Activated naive CD8-positive, alpha-beta T cell treated with anti-CD3 and anti-CD28 coated beads for 36 hours (primary cell): ENCODE data around the gene GPC6. TPM values are rescaled to one million over a fixed set of nuclear protein-coding genes. Genes with fewer than 3 reads are reported as not detected.

Experiments used
- DNase-seq: peaks from one replicate; pipeline ENCODE4 v3.0.0; 2021
- H3K27ac Mint-ChIP-seq: one replicate; pipeline ENCODE4 v1.8.0; 2022; ENCODE audit warnings: mild to moderate bottlenecking, moderate library complexity, mixed read lengths
- H3K27me3 Mint-ChIP-seq: one replicate; pipeline ENCODE4 v1.8.0; 2022; ENCODE audit warnings: mild to moderate bottlenecking, mixed read lengths
- H3K36me3 Mint-ChIP-seq: one replicate; pipeline ENCODE4 v1.8.0; 2021; ENCODE audit warnings: mild to moderate bottlenecking, mixed read lengths
- H3K4me1 Mint-ChIP-seq: one replicate; pipeline ENCODE4 v1.8.0; 2021; ENCODE audit warnings: mixed read lengths
- H3K4me3 Mint-ChIP-seq: one replicate; pipeline ENCODE4 v1.8.0; 2022; ENCODE audit warnings: mild to moderate bottlenecking, moderate library complexity, mixed read lengths
- H3K9me3 Mint-ChIP-seq: one replicate; pipeline ENCODE4 v1.8.0; 2022; ENCODE audit warnings: mixed read lengths
- total RNA-seq, 2 experiments: library from RNA; stranded (reverse); gene quantifications; one replicate each; pipeline ENCODE4 v1.2.3, GENCODE V29; 2021

The GPC6 gene
- total RNA-seq, 2 experiments from 2014 or later: not detected

DNA sequence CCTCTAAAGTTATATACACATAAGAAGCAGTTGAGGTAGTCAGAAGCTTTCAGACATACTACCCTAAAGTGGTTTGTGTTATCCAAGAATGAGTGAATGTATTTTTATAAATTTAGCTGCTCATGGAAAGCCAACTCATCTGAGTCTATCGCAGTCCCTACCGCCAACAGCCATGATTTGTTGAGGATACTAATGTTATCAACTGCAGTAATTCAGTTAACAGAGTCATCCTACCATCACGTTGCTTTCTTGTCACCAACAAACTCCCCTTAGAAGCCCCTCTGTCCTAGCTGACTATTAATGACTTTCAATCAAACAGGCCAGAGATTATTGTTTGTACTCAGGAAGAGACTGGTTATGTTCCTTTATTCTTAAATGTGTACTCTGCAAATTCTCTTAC, 1083.0 kb downstream of the GPC6 start:
- Mint-ChIP-seq H3K4me1 (peaks cover 3% of the 10 kb centered on the region), H3K27me3 (no peaks in the 10 kb centered on the region), H3K4me3 (no peak overlapping the region), H3K9me3 (no peaks in the 10 kb centered on the region), H3K27ac (no peak overlapping the region), H3K36me3 (no peaks in the 10 kb centered on the region)
- no peak for DNase-seq

DNA sequence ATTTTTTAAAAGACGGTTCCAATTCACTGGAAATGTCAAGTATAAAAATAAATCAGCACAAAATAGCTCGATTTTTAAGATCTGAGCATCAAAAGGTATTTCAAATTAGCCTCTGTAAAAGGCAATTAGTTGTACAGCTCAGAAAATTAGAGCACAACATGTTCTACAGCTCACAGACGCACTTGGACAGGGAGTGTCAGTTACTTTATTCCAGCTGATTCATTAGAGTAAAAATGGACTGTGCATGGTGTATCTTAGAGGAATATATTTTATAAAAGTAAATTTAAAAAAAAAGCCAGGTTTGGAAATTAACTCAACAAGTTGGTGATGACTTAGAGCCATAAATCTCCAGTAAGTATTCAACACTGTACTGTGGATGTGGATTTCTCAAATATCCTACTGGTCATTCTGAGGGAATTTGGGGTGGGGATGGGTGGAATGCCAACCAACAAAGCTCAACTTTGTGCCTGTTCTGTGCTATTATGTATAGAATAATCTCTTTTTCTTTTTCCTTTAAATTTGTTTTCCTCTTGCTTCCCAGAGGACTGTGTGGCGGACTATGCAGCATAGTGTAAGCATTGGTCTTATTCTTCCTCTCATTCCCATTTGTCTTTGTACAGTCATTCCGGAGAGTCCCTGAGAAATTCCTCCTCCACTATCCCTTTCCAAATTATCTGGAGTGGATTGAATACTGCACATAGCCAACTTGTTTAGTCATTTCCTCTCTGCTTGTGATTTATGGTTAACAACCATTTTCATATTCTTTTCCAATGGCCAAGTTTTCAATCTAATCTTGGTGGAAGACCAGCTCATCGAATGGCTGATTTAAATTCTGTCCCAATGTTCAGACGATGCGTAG, 1083.6 kb downstream of the GPC6 start:
- no peak overlapping the region for H3K27ac Mint-ChIP-seq
- H3K4me1 Mint-ChIP-seq: peaks cover 3% of the 10 kb centered on the region
- no peak for DNase-seq
- no peaks in the 10 kb centered on the region for H3K27me3 Mint-ChIP-seq
- H3K9me3 Mint-ChIP-seq: no peaks in the 10 kb centered on the region
- H3K36me3 Mint-ChIP-seq: no peaks in the 10 kb centered on the region
- no peak overlapping the region for H3K4me3 Mint-ChIP-seq

DNA sequence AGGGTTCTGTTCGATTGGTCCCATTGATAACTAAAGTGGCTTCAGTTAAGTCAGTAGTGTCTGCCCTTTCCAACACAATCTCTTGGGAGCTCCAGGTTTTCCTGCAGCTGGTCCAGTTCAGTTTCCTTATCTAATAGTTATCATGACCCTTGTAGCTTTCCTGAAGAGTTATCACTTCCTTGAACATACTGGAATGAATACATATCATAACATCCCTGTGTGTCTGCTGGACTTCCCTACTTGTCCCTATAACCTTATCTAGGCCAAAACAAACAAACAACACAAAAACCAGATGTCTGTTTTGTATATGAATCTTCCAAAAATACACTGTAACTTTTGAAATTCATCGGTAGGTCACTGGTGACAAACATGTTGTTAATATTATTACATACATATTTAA, 1085.3 kb downstream of the GPC6 start:
- Mint-ChIP-seq H3K27me3 (no peaks in the 10 kb centered on the region), H3K4me1 (peaks cover 4% of the 10 kb centered on the region), H3K4me3 (no peak overlapping the region), H3K36me3 (no peaks in the 10 kb centered on the region), H3K27ac (no peak overlapping the region), H3K9me3 (no peaks in the 10 kb centered on the region)
- no peak for DNase-seq

DNA sequence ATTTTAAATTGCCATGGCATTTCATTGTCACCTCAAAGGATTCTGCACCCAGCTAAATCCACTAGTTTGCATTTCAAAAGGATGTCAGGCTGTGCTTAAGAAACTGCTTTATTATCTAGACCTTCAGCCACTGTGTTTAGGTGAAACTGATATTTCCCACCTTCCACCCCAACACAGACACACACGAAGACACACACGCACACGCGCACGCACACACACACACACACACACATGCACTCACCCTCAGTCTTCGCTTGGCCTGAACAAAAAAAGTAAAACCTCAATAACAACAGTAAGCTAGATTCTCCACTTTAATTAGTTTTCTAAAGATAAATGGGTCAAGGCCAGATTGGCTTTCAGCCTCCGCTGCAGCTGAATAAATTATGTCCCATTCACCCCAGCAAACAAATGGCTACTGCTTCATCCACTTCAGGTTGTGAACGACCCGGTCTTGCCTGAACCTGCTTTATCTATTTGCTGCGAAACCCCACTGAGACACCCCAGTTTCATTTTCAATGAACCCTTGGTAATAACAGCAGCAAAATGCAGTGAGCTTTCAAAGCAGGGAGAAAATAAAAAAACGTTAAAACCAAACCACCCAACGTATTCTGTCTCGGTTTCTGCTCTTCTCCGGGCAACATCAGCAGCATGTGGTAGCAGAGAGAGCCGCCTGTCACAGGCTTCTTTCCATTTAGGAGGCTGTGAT, 1086.1 kb downstream of the GPC6 start:
- Mint-ChIP-seq H3K36me3 (no peaks in the 10 kb centered on the region), H3K27me3 (no peaks in the 10 kb centered on the region), H3K9me3 (no peaks in the 10 kb centered on the region), H3K27ac (no peak overlapping the region), H3K4me1 (peaks cover 9% of the 10 kb centered on the region), H3K4me3 (no peak overlapping the region)
- DNase-seq: no peak

DNA sequence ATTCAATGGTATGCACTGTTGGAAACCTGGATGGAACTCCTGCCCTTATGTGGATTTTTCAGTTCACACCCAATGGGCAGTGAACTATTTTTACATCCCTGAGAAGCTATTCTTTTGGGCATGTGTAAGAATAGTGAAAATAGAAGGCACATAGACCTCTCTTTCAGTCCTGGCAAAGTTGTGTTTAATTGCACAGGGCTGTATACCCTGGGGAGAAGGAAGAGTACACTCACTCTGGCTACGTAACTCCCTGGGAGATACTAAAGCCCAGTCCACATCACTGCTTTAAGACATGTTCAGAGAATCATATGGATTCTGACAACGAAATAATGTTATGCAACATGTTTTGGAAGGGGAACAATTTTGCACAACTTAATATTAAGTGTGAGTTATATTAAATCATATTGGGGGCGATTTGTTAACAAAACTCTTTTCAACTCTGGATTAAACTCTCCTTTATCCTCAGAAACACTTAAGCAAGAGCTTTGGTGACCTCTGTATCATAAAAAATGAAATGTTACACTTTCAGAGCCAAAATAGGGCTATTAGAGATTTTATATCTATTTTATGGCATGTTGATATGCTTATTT, 1086.8 kb downstream of the GPC6 start:
- no peak for DNase-seq
- no peak overlapping the region for H3K27ac Mint-ChIP-seq
- H3K27me3 Mint-ChIP-seq: no peaks in the 10 kb centered on the region
- H3K4me1 Mint-ChIP-seq: peaks cover 9% of the 10 kb centered on the region
- H3K36me3 Mint-ChIP-seq: no peaks in the 10 kb centered on the region
- H3K9me3 Mint-ChIP-seq: no peaks in the 10 kb centered on the region
- H3K4me3 Mint-ChIP-seq: no peak overlapping the region

DNA sequence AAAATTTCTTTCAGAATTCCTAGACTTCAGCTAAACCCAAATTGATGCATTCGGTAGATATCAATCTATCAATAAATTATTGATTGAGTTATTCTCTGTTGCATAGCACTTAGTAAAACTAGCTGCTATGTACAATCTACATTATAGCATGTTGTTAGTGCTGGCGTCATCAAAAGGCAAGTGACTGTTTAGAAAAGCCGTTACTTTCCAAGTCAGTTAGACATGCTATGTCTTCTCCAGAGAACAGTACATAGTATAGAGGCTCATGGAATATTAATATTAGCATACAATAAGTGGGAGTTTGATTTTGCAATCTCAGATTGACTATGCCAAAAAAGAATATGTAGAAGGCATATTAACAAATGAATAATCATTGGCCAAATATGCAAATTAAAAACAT, 1087.3 kb downstream of the GPC6 start:
- no peak overlapping the region for H3K27ac Mint-ChIP-seq
- no peaks in the 10 kb centered on the region for H3K9me3 Mint-ChIP-seq
- H3K4me1 Mint-ChIP-seq: peaks cover 9% of the 10 kb centered on the region
- no peak for DNase-seq
- no peaks in the 10 kb centered on the region for H3K27me3 Mint-ChIP-seq
- H3K4me3 Mint-ChIP-seq: no peak overlapping the region
- no peaks in the 10 kb centered on the region for H3K36me3 Mint-ChIP-seq

DNA sequence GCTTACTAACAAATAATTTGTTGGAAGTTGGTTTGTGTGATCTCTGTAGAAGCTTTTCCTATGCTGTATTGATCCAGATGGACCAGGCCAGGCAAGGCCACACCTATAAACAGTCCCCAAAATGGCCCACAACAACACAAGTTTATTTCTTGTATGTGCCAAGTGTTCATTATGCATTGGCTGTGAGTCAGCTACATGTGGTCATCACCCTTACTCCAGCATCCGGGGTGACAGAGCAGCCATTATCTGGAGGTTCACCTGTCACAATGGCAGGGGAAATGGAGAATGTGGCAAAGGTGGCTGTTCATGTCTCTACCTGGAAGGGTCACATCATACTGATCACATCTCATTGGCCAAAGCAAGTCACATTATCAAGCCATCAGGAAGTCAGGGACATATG, 1088.6 kb downstream of the GPC6 start:
- H3K27me3 Mint-ChIP-seq: no peaks in the 10 kb centered on the region
- no peak overlapping the region for H3K27ac Mint-ChIP-seq
- DNase-seq: no peak
- no peaks in the 10 kb centered on the region for H3K36me3 Mint-ChIP-seq
- H3K4me3 Mint-ChIP-seq: no peak overlapping the region
- peaks cover 9% of the 10 kb centered on the region for H3K4me1 Mint-ChIP-seq
- no peaks in the 10 kb centered on the region for H3K9me3 Mint-ChIP-seq

DNA sequence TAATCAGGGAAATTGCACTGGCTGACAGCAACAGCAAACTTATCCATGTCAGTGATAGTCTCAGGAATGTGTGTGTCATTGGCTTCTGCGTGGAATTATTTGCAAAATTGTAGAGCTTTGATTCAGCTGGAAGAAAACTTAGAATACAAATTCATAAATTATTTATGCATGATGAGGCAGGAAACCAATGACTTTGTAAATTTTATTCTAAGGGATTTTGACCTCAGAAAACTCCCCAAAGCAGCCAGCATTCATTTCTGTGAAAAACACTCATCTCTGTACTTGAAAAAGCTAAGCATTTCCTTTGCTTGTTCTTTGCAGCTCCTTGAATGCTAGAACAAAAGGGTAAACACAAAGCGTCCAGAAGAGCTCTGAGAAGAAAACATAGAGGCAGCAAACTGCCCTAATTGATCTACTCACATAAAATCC, 1090.5 kb downstream of the GPC6 start:
- peaks cover 3% of the 10 kb centered on the region for H3K9me3 Mint-ChIP-seq
- peaks cover under 1% of the 10 kb centered on the region for H3K36me3 Mint-ChIP-seq
- H3K27ac Mint-ChIP-seq: no peak overlapping the region
- no peak for DNase-seq
- no peak overlapping the region for H3K4me3 Mint-ChIP-seq
- peaks cover 9% of the 10 kb centered on the region for H3K4me1 Mint-ChIP-seq
- no peaks in the 10 kb centered on the region for H3K27me3 Mint-ChIP-seq

DNA sequence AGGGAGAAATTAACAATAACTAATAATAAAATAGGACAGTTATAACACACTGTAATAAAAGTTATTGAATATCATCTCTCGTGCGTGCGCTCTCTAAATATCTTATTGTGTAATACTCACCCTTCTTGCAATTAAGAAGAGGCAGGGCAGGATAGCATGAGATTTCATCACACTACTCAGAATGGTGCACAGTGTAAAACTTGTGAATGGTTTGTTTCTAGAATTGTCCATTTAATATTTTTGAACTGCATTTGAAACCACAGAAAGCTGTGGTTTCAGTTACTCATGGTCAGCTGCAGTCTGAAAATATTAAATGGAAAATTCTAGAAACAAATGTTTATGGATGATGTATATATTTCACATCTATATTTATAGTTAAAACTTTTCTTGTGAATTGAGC, 1091.8 kb downstream of the GPC6 start:
- no peaks in the 10 kb centered on the region for H3K27me3 Mint-ChIP-seq
- H3K36me3 Mint-ChIP-seq: peaks cover 2% of the 10 kb centered on the region
- H3K4me1 Mint-ChIP-seq: peaks cover 8% of the 10 kb centered on the region
- H3K4me3 Mint-ChIP-seq: no peak overlapping the region
- DNase-seq: no peak
- peaks cover 10% of the 10 kb centered on the region for H3K9me3 Mint-ChIP-seq
- H3K27ac Mint-ChIP-seq: no peak overlapping the region

DNA sequence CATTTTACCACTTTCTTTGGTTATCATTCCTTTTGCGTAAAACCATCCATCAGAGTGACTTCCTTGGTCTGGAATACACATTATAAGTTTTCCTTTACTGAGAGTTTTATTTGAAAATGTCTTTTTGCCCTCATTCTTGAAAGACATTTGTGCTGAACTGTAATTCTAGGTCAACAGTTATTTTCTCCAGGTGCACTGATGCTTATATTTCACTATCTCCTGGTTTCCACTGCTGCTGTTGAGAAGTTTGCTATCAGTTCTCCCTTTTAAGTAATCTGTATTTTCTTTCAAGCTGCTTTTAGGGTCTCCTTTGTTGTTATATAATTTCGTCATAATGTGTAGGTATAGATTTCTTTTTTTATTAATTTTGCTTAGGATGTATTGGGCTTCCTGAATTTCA, 1092.9 kb downstream of the GPC6 start:
- Mint-ChIP-seq H3K36me3 (peaks cover 9% of the 10 kb centered on the region), H3K4me3 (no peak overlapping the region), H3K9me3 (peaks cover 10% of the 10 kb centered on the region), H3K27ac (no peak overlapping the region), H3K4me1 (peaks cover 16% of the 10 kb centered on the region), H3K27me3 (no peaks in the 10 kb centered on the region)
- DNase-seq: no peak

DNA sequence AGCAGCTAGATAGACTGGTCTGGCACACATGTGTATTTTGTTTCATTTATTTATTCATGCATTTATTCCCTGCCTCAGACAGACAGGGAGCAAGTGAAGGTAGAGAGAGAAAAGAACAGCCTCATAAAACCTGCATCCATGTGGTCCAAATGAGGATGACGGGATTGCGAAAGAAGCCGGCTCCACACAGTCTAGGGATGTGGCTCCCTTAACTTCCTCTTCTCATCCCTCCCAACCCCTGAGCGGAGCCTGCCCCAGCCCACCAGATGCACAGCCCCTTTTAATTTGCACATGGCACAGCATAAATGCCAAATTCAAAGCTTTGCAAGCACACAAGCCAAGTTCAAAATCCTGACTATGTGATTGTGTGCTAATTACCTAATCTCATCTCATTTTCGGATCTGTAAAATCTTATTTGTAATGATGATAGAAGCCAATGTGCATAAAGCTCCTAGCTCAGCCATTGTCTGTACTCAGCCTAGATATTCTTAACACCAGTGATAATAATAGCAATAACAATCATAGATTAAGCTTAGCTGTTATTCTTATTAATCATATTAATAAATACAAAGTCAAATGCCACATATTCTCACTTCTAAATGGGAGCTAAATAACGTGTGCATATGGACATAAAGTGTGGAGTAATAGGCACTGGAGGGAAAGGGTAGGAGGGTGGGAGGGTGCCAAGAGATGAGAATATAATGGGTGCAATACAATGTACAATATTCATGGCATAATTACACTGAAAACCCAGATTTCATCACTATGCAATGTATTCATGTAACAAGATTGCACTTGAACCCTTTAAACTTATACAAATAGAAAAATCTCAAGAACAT, 1096.5 kb downstream of the GPC6 start:
- Mint-ChIP-seq H3K27me3 (no peaks in the 10 kb centered on the region), H3K27ac (no peak overlapping the region)

DNA sequence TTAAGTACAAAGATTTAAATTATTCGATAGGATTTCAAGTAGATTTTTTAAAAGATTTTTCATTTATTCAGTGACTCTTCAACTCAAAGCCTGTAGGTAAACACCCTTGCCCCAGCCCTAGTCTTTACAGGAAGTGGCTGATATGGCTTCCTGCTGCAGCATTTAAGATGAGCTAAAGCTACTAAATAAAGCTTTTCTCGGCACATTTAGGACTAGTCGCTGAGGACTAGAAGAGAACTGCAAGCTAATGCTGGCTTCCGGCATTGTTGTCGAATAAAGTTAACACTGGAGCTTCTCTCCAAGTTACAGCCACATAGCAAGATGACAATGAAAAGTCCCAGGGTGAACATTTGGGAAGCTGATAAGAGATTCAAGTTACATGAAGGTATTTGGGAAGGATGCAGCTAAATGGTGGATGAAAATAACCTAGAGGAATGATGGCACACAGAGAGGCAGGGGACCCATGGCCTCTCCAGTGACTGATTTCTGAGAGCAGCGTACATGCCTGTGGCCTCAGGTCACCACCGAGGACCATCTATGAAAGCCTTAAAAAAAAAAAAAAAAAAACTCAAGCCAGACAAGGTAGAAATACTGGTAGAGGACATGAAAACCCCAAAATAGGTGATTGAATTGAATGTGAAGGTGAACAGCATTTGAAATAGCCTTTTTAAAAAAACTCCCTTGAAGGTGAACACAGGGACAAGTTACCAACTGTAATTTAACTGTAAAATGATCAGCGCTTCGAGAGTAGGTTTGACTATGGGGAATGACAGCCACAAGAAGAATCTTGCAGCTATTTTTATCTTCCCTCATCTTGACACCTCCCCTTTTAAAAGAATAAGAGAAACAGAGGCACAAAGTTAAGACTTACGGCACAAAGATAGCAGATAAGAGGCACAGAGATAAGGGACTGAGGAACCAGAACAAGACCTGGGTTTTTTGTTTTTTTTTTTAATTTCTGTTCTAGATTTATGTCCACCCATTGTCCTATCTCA, 1097.5 kb downstream of the GPC6 start:
- peaks cover 16% of the 10 kb centered on the region for H3K9me3 Mint-ChIP-seq
- peak overlapping the region; percentile 20 for H3K4me3 Mint-ChIP-seq
- H3K36me3 Mint-ChIP-seq: peaks cover 18% of the 10 kb centered on the region
- H3K27ac Mint-ChIP-seq: peak overlapping the region; percentile 79
- no peaks in the 10 kb centered on the region for H3K27me3 Mint-ChIP-seq
- peaks cover 34% of the 10 kb centered on the region for H3K4me1 Mint-ChIP-seq
- no peak for DNase-seq

More for the DNA sequence above, 1096.5 kb downstream of the GPC6 start:
- Mint-ChIP-seq H3K4me3 (no peak overlapping the region), H3K9me3 (peaks cover 16% of the 10 kb centered on the region), H3K4me1 (peaks cover 26% of the 10 kb centered on the region), H3K36me3 (peaks cover 18% of the 10 kb centered on the region)
- no peak for DNase-seq

DNA sequence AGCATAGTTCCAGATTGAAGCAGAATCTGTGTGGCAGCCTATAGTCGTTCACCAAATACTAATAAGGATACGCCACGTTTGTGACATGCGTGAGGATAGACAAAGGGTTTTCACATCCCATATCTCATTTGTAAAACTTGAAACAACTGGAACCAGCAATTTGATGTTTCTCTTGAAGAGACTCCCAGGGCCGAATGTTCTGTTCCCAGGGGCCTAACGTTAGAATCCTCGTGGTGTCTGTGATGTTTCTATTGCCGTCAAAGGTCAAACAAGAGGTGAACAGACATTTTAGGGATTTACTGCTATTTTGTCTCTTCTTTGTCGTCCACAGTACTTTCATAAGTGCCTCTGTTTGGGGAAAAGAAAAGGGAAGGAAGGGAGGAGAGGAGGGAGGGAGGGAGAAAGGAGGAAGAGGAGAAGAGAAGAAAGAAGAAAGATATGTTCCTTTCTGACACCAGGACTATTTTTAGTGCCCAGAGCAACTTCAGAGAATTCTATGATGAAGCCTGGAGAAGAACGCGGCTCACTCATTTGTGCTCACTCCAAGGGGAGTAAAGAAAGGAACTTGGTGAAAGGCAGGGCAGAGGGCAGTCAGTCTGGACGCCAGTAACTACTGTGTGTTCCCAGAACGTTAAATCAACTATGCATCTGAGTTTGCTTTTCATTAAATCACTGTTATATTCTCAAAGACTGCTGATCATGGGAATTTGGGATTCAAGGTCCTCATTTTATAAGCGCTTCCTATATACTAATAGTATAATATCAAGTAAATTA, 1098.3 kb downstream of the GPC6 start:
- no peak for DNase-seq
- no peak overlapping the region for H3K27ac Mint-ChIP-seq
- peaks cover 17% of the 10 kb centered on the region for H3K9me3 Mint-ChIP-seq
- peaks cover 43% of the 10 kb centered on the region for H3K4me1 Mint-ChIP-seq
- no peak overlapping the region for H3K4me3 Mint-ChIP-seq
- peaks cover 5% of the 10 kb centered on the region for H3K27me3 Mint-ChIP-seq
- H3K36me3 Mint-ChIP-seq: peaks cover 18% of the 10 kb centered on the region
